Testis (tissue), 3 donors: ENCODE results near the gene PNPLA5. TPM values are rescaled to one million over a fixed set of nuclear protein-coding genes. Genes with fewer than 3 reads are reported as not detected.

Experiments
- DNase-seq: peaks from one replicate; pipeline ENCODE4 v3.0.0-alpha.2; 2019
- H3K27ac ChIP-seq, 2 donors: fragments of 200-600 bp; sonication (generic); one replicate each; pipeline ENCODE4 v1.5.1; 2019
- H3K27me3 ChIP-seq: fragments of 200-600 bp; sonication (generic); one replicate; pipeline ENCODE4 v1.5.1; 2019
- H3K36me3 ChIP-seq: fragments of 200-600 bp; sonication (generic); one replicate; pipeline ENCODE4 v1.5.1; 2017; ENCODE audit warnings: low read depth; ENCODE audit errors: missing control alignments
- H3K4me1 ChIP-seq: fragments of 200-600 bp; sonication (generic); one replicate; pipeline ENCODE4 v1.5.1; 2019
- H3K4me3 ChIP-seq, 2 donors: fragments of 200-600 bp; sonication (generic); one replicate each; pipeline ENCODE4 v1.5.1; 2017 to 2019
- H3K9me3 ChIP-seq: fragments of 200-600 bp; sonication (generic); one replicate; pipeline ENCODE4 v1.5.1; 2017
- CTCF ChIP-seq, 3 experiments: fragments of 450-650 bp in 2 of 3; fragments of 200-600 bp in 1 of 3; sonication (generic) in 1 of 3; IDR thresholded peaks; one replicate each; pipeline ENCODE4 v1.5.1; 2016 to 2019; ENCODE audit warnings: antibody characterized with exemption in 3 of 3, mild to moderate bottlenecking in 2 of 3, moderate library complexity in 1 of 3
- POLR2A ChIP-seq: fragments of 450-650 bp; IDR thresholded peaks from one replicate; pipeline ENCODE4 v1.6.1; 2017; ENCODE audit warnings: antibody characterized with exemption, mild to moderate bottlenecking, moderate library complexity
- WGBS, 2 donors: methylation state at CpG; one replicate each; pipeline ENCODE4 v1.1.5; 2018; 5-methylcytosine and 5-hydroxymethylcytosine counted together
- intact Hi-C: fragments of 100-400 bp; cut with DNase I; formaldehyde crosslinking; loops from one replicate; pipeline ENCODE4 v1.15.1; 2023; ENCODE audit warnings: low total_unique reads
- polyA plus RNA-seq: library from polyadenylated mRNA; stranded (reverse); fragments of 350-450 nt; fragmentation: Illumina TruSeq; extraction: RNeasy Lipid Tissue Mini Kit (QIAGEN cat#74804); gene quantifications from one replicate; pipeline ENCODE4 v1.2.3, GENCODE V29; 2014; ENCODE audit warnings: low read depth, low replicate concordance; ENCODE audit not compliant: insufficient read depth
- total RNA-seq, 2 donors: library from RNA; depleted of rRNA; stranded (reverse); fragments of >200 nt; gene quantifications; one replicate each; pipeline ENCODE4 v1.2.3, GENCODE V29; 2016

Gene PNPLA5
- total and polyA plus RNA-seq, 3 donors from 2014 or later = not detected

GRCh38 chr22:43882122-43882767 lies 9.6 kb downstream of the PNPLA5 start:
- DNase-seq = no peak
- intact Hi-C loops = no loop called here
- Histone ChIP-seq H3K9me3 (no peaks in the 10 kb centered on the region), H3K27ac (no peak overlapping the region), H3K27me3 (no peaks in the 10 kb centered on the region), H3K36me3 (no peaks in the 10 kb centered on the region), H3K4me3 (no peak overlapping the region), H3K4me1 (no peaks in the 10 kb centered on the region)
- 89 to 91% methylated on average over 7 to 9 of the region's 9 CpGs for WGBS, 2 donors
- TF ChIP-seq POLR2A (no peak), CTCF (IDR thresholded peaks at IDR 0.05) (no peak)

GRCh38 chr22:43881091-43882061 lies 10.4 kb downstream of the PNPLA5 start:
- Histone ChIP-seq H3K36me3 (no peaks in the 10 kb centered on the region), H3K4me3 (no peak overlapping the region), H3K4me1 (no peaks in the 10 kb centered on the region), H3K27me3 (no peaks in the 10 kb centered on the region), H3K9me3 (no peaks in the 10 kb centered on the region), H3K27ac (no peak overlapping the region)
- 80 to 87% methylated on average over 11 to 19 of the region's 19 CpGs for WGBS, 2 donors
- no peak for DNase-seq
- no peak for TF ChIP-seq POLR2A
- TF ChIP-seq CTCF (IDR thresholded peaks at IDR 0.05) = no peak
- intact Hi-C loops = no loop called here

- no peaks in the 10 kb centered on the region for H3K9me3 ChIP-seq
- H3K36me3 ChIP-seq = no peaks in the 10 kb centered on the region
- no peak overlapping the region for H3K4me3 ChIP-seq
- TF ChIP-seq CTCF (IDR thresholded peaks at IDR 0.05) (no peak), POLR2A (no peak)
- H3K27ac ChIP-seq = no peak overlapping the region
- H3K27me3 ChIP-seq = no peaks in the 10 kb centered on the region
- H3K4me1 ChIP-seq = no peaks in the 10 kb centered on the region
- intact Hi-C loops = no loop called here
- DNase-seq = no peak
- WGBS, 2 donors = 89 to 92% methylated on average over 13 to 15 of the region's 15 CpGs
Observed at GRCh38 chr22:43880541-43880991, 11.2 kb downstream of the PNPLA5 start.

- Histone ChIP-seq H3K27me3 (no peaks in the 10 kb centered on the region), H3K27ac (no peak overlapping the region), H3K4me3 (no peak overlapping the region), H3K36me3 (no peaks in the 10 kb centered on the region), H3K4me1 (no peaks in the 10 kb centered on the region), H3K9me3 (no peaks in the 10 kb centered on the region)
- TF ChIP-seq POLR2A (no peak), CTCF (IDR thresholded peaks at IDR 0.05) (no peak)
- DNase-seq = no peak
- 84 to 86% methylated on average over 12 to 14 of the region's 14 CpGs for WGBS, 2 donors
- intact Hi-C loops = no loop called here
Observed at GRCh38 chr22:43879901-43880540, 11.8 kb downstream of the PNPLA5 start.
